Stimulated activated CD4-positive, alpha-beta T cell treated with anti-CD3 and anti-CD28 coated beads, Interleukin-4, amount 100 ng/mL, for 1 hour (primary cell): ENCODE data around the gene SSNA1.
"Not testable (repeated sequence)": the region's sequence is repeated elsewhere in the genome, so short reads cannot be mapped to it uniquely, and the experiment has no call there.

ENCODE experiments used
- DNase-seq: peaks from one replicate; pipeline ENCODE4 v3.0.0-alpha.2; 2020

The SSNA1 gene

GRCh38 chr9:137234758-137235423, 46.4 kb downstream of the SSNA1 start:
- no peak for DNase-seq

- no peak for DNase-seq
Measured at GRCh38 chr9:137235424-137236237, 47.2 kb downstream of the SSNA1 start.

GRCh38 chr9:137236238-137236935, 47.9 kb downstream of the SSNA1 start:
- peak; percentile 94 for DNase-seq

- no peak for DNase-seq
Measured at GRCh38 chr9:137236936-137237421, 48.5 kb downstream of the SSNA1 start.

GRCh38 chr9:137237759-137238726, 49.6 kb downstream of the SSNA1 start:
- no peak for DNase-seq

DNA sequence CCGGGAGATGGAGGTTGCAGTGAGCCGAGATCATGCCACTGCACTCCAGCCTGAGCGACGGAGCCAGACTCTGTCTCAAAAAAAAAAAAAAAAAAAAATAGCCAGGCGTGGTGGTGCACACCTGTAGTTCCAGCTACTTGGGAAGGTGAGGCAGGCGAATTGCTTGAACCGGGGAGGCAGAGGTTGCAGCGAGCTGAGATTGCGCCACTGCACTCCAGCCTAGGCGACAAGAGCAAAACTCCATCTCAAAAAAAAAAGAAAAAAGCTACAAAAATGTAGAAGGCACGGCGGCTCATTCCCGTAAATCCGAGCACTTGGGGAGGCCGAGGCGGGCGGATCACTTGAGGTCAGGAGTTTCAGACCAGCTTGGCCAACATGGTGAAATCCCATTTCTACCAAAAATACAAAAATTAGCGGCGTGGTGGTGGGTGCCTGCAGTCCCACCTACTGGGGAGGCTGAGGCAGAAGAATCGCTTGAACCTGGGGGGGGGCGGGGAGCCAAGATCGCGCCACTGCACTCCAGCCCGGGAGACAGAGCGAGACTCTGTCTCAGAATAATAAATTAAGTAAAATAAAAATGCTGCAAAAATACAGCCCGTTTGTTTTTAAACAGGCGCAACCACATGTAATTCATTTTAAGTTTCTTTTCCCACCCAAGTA, 51.2 kb downstream of the SSNA1 start:
- not testable (repeated sequence) for DNase-seq
